Measurements from ENCODE around the gene GULP1. TPM values are rescaled to one million over a fixed set of nuclear protein-coding genes. Genes with fewer than 3 reads are reported as not detected.
A peak's percentile ranks its signal among the peaks of the same experiment; 100 is the strongest.

Gene GULP1
- total and polyA plus RNA-seq, 4 donors, result 25.3 to 78.2 (median 48.2) TPM

DNA sequence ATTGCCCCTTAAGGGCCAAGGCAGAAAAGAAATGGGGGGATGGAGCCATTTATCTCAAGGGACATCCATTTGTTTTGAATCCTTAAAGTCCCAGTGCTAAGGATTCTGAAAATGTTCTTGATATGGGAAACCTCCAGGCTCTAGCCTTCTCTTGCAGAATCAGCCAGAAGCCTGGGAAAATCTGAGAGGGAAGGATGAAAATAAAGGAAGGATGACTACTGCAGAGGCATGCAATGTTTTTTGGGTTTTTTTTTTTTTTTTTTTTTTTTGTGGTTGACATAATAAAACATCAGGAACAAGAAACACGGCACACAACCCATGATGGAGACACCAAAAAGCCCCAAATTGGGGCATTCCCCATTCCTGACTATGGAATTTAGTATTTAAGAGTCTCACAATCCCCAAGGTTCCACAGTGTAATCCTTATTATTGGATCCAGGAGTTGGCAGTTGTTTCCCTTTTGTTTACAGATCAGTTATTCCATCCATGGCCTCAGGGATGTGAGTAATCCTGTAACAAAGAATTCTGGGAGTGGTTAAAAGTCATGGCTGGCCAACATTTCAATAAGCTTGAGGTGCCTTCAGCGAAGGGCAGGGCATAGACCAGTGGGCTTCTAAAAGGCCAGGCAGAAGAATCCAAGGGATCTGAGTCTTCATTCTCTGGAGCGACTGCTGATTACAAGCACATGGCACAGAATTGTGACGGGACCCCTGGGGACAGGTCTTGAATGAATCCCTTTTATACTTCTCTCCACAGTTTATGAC lies 337.5 kb downstream of the GULP1 start:
- Histone ChIP-seq H3K4me3 (ENCODE audit: low read depth, low read length) (no peak overlapping the region), H3K9me3 (ENCODE audit: control insufficient read depth, insufficient read depth, low read length) (no peaks in the 10 kb centered on the region), H3K36me3 (ENCODE audit: control insufficient read depth, insufficient read depth, low read length) (no peaks in the 10 kb centered on the region), H3K27ac (ENCODE audit: low read depth, low read length) (peak overlapping the region; percentile 81), H3K27me3 (ENCODE audit: control insufficient read depth, insufficient read depth, low read length) (no peaks in the 10 kb centered on the region), H3K4me1 (ENCODE audit: control insufficient read depth, insufficient read depth, low read length) (peaks cover 2% of the 10 kb centered on the region)
- DNase-seq (ENCODE audit: low read depth in 4 of 6, low spot score in 6 of 6), result no peak
- WGBS (ENCODE audit: insufficient coverage), result 57% methylated on average over 1 of the region's 4 CpGs

- no peaks in the 10 kb centered on the region for H3K9me3 ChIP-seq (ENCODE audit: control insufficient read depth, insufficient read depth, low read length)
- peaks cover 2% of the 10 kb centered on the region for H3K4me1 ChIP-seq (ENCODE audit: control insufficient read depth, insufficient read depth, low read length)
- peak overlapping the region; percentile 81 for H3K27ac ChIP-seq (ENCODE audit: low read depth, low read length)
- no peaks in the 10 kb centered on the region for H3K36me3 ChIP-seq (ENCODE audit: control insufficient read depth, insufficient read depth, low read length)
- peak in 5 of 6 donors; percentile 17 to 84 (median 43) for DNase-seq (ENCODE audit: low read depth in 4 of 6, low spot score in 6 of 6)
- no peak overlapping the region for H3K4me3 ChIP-seq (ENCODE audit: low read depth, low read length)
- no peaks in the 10 kb centered on the region for H3K27me3 ChIP-seq (ENCODE audit: control insufficient read depth, insufficient read depth, low read length)
Observed at GRCh38 chr2:188629753-188630527, 338.3 kb downstream of the GULP1 start.

DNA sequence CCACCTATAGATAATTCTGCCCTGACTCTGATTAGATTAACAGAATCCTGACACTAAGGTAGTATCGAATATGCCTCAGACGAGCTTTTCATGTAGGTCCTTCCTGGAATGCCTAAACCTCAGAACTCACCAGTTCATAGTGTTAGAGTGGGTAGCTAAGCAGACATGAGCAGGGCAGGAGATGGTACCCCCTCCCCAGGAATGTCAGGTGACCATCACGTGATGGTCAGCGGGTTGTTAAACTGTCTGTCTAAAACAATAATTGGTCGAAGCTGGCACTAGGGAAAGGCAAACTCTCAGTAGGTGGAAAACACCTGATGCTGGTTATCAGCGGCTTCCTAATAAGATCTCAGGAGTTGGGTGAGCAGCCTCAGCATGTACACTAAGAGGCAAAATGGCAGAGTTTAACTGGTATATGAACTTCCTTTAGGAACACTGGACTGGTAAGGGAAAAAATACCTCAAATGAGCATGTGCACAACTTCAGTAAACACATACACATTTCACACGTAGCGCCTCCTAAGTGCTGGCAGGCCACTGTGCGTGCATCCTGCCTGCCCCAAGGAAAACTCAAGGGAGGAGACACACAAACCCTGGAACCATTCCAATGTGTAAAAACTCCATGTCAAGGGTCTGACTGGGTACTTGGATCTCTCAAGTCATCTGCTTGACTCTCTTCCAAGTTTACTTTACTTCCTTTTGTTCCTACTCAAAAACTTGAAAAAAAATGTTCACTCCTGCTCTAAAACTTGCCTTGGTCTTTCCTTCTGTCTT lies 339.5 kb downstream of the GULP1 start:
- Histone ChIP-seq H3K9me3 (ENCODE audit: control insufficient read depth, insufficient read depth, low read length) (no peaks in the 10 kb centered on the region), H3K27me3 (ENCODE audit: control insufficient read depth, insufficient read depth, low read length) (no peaks in the 10 kb centered on the region), H3K36me3 (ENCODE audit: control insufficient read depth, insufficient read depth, low read length) (no peaks in the 10 kb centered on the region), H3K27ac (ENCODE audit: low read depth, low read length) (no peak overlapping the region), H3K4me3 (ENCODE audit: low read depth, low read length) (no peak overlapping the region), H3K4me1 (ENCODE audit: control insufficient read depth, insufficient read depth, low read length) (peaks cover 2% of the 10 kb centered on the region)
- peak in 1 of 6 donors; percentile 23 for DNase-seq (ENCODE audit: low read depth in 4 of 6, low spot score in 6 of 6)
- 93% methylated on average over 6 of the region's 9 CpGs for WGBS (ENCODE audit: insufficient coverage)

DNA sequence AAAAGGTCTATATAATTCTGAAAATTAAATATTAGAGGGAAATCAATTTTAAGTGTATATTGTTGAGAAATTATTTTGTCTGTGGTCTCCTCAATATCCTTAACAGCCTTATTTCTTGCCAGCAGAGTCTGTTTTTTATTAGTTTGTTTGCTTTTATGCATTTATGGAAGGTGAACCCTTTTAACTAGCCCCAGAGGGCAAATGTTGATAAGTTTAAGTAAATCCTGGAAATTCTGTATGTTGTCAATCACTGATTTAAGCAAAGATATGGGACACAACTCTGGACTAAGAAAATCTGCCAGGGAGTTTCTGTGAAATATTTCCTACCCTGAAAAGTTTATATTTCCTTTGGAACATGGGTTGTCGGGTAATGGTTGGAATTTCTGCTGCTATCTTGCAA lies 343.0 kb downstream of the GULP1 start:
- no peak for DNase-seq (ENCODE audit: low read depth in 4 of 6, low spot score in 6 of 6)
- WGBS (ENCODE audit: insufficient coverage), result no CpG with 5 or more reads among the region's 1 CpG
- H3K27me3 ChIP-seq (ENCODE audit: control insufficient read depth, insufficient read depth, low read length), result no peaks in the 10 kb centered on the region
- no peaks in the 10 kb centered on the region for H3K4me1 ChIP-seq (ENCODE audit: control insufficient read depth, insufficient read depth, low read length)
- H3K36me3 ChIP-seq (ENCODE audit: control insufficient read depth, insufficient read depth, low read length), result no peaks in the 10 kb centered on the region
- no peaks in the 10 kb centered on the region for H3K9me3 ChIP-seq (ENCODE audit: control insufficient read depth, insufficient read depth, low read length)
- no peak overlapping the region for H3K4me3 ChIP-seq (ENCODE audit: low read depth, low read length)
- no peak overlapping the region for H3K27ac ChIP-seq (ENCODE audit: low read depth, low read length)

Small RNAs within 50 kb of the gene (small RNA-seq; reads per million reads assigned to genes)
- 2.0 reads per million, percentile 89 among the genes with 10 or more reads in this experiment for gene MIR561 (ENCODE audit: low replicate concordance)
- gene RNA5SP114 (ENCODE audit: low replicate concordance), result not detected

Data from spinal cord (tissue), 10 donors.